HCT116 (cell line): ENCODE results near the gene CYTIP. TPM values are rescaled to one million over a fixed set of nuclear protein-coding genes. Genes with fewer than 3 reads are reported as not detected.

ENCODE experiments used
- ATAC-seq: fragments of 200-7000 bp; cut with Tn5 transposase; 2 replicates; pipeline ENCODE4 v1.9.1; 2020; ENCODE audit warnings: mild to moderate bottlenecking, moderate library complexity
- BruUV-seq: library from RNA; stranded (reverse); fragments of 400-500 nt; replicated peaks from 2 replicates; lab custom pipeline; 2021; lab: Mats Ljungman, UMichigan
- CTCF ChIA-PET: fragments of 300-600 bp; sonication (Branson Sonifier 250); formaldehyde crosslinking; loops from one replicate; lab custom pipeline; 2021; ENCODE audit warnings: antibody characterized with exemption; lab: Charles Lee
- POLR2A ChIA-PET: fragments of 300-600, 350-600 bp; sonication (Branson Sonifier 250); formaldehyde crosslinking; loops from one replicate; lab custom pipeline; 2021; ENCODE audit warnings: antibody characterized with exemption; lab: Charles Lee
- RAD21 ChIA-PET, 2 experiments: fragments of 300-600 bp; sonication (Branson Sonifier 250); formaldehyde crosslinking; loops; one replicate each; lab custom pipeline; 2023; ENCODE audit warnings: low total read pairs in 2 of 2; ENCODE audit not compliant: uncharacterized antibody in 2 of 2, unreplicated experiment in 2 of 2, low non-redundant PET in 1 of 2; lab: Charles Lee
- DNase-seq: peaks from one replicate; pipeline ENCODE4 v3.0.0-alpha.2; 2010; ENCODE audit warnings: low read depth, low spot score
- H2AFZ ChIP-seq: fragments of 200-600 bp; shearing (Covaris generic), sonication (generic); 2 replicates; pipeline ENCODE4 v1.6.1; 2017; ENCODE audit warnings: low read depth, mixed run types, mixed read lengths, antibody characterized with exemption, low read length; ENCODE audit not compliant: poor library complexity, severe bottlenecking
- H3K27ac ChIP-seq: 2 replicates; pipeline ENCODE4 v1.5.1; 2012; ENCODE audit warnings: low read depth, low read length
- H3K27me3 ChIP-seq: fragments of 200-600 bp; sonication (generic); 2 replicates; pipeline ENCODE4 v1.6.1; 2016; ENCODE audit warnings: mixed run types, low read length, mixed read lengths; ENCODE audit not compliant: insufficient read depth
- H3K36me3 ChIP-seq, 2 experiments: fragments of 200-500 bp in 1 of 2; fragments of 200-600 bp in 1 of 2; sonication (Bioruptor generic) in 1 of 2; sonication (generic) in 1 of 2; 2 replicates each; pipeline versions ENCODE4 v1.5.1 to v1.6.1; 2014 to 2016; ENCODE audit warnings: low read length in 2 of 2, inconsistent platforms in 1 of 2, mixed read lengths in 1 of 2, mixed run types in 1 of 2; ENCODE audit not compliant: insufficient read depth in 2 of 2, control insufficient read depth in 1 of 2
- H3K4me1 ChIP-seq, 2 experiments: fragments of 200-600 bp in 1 of 2; sonication (generic) in 1 of 2; 2 replicates each; pipeline versions ENCODE4 v1.5.1 to v1.6.1; 2012 to 2017; ENCODE audit warnings: low read length in 2 of 2, inconsistent platforms in 1 of 2, mild to moderate bottlenecking in 1 of 2, mixed read lengths in 1 of 2, mixed run types in 1 of 2, moderate library complexity in 1 of 2; ENCODE audit not compliant: insufficient read depth in 2 of 2, control insufficient read depth in 1 of 2
- H3K4me2 ChIP-seq: fragments of 200-600 bp; sonication (generic); 2 replicates; pipeline ENCODE4 v1.6.1; 2017; ENCODE audit warnings: mixed run types, low read length, mixed read lengths
- H3K4me3 ChIP-seq, 2 experiments: fragments of 200-600 bp in 1 of 2; sonication (generic) in 1 of 2; replicated peaks in 1 of 2; 2 replicates each; pipeline ENCODE4 v1.5.1; 2011 to 2016; ENCODE audit warnings: low read length in 2 of 2, control low read depth in 1 of 2, low read depth in 1 of 2, mild to moderate bottlenecking in 1 of 2, mixed read lengths in 1 of 2, mixed run types in 1 of 2
- H3K79me2 ChIP-seq: fragments of 200-600 bp; sonication (generic); 2 replicates; pipeline ENCODE4 v1.6.1; 2017; ENCODE audit warnings: mild to moderate bottlenecking, mixed run types, low read length, moderate library complexity, mixed read lengths; ENCODE audit not compliant: insufficient read depth
- H3K9ac ChIP-seq: fragments of 200-600 bp; sonication (generic); 2 replicates; pipeline ENCODE4 v1.6.1; 2016; ENCODE audit warnings: low read length, mixed read lengths
- H3K9me2 ChIP-seq: fragments of 200-600 bp; sonication (generic), shearing (Covaris generic); 2 replicates; pipeline ENCODE4 v1.6.1; 2017; ENCODE audit warnings: mixed run types, mild to moderate bottlenecking, moderate library complexity; ENCODE audit not compliant: insufficient read depth
- H3K9me3 ChIP-seq, 2 experiments: fragments of 200-500 bp in 1 of 2; fragments of 200-600 bp in 1 of 2; sonication (Bioruptor generic) in 1 of 2; sonication (generic) in 1 of 2; 2 replicates each; pipeline ENCODE4 v1.6.1; 2014 to 2017; ENCODE audit warnings: low read length in 2 of 2, mixed read lengths in 2 of 2, inconsistent platforms in 1 of 2, low read depth in 1 of 2, mild to moderate bottlenecking in 1 of 2, mixed run types in 1 of 2, moderate library complexity in 1 of 2; ENCODE audit not compliant: control insufficient read depth in 1 of 2, insufficient read depth in 1 of 2
- H4K20me1 ChIP-seq: fragments of 200-600 bp; sonication (generic), shearing (Covaris generic); 2 replicates; pipeline ENCODE4 v1.6.1; 2017; ENCODE audit warnings: mixed run types, mild to moderate bottlenecking, moderate library complexity; ENCODE audit not compliant: insufficient read depth
- CBX3 ChIP-seq: IDR thresholded peaks from 2 replicates; pipeline ENCODE4 v1.6.1; 2012; ENCODE audit warnings: low read depth
- CEBPB ChIP-seq: IDR thresholded peaks from 2 replicates; pipeline ENCODE4 v1.6.1; 2012; ENCODE audit warnings: low read depth
- EGR1 ChIP-seq: IDR thresholded peaks from 2 replicates; pipeline ENCODE4 v1.6.1; 2012; ENCODE audit warnings: low read depth
- EZH2phosphoT487 ChIP-seq: fragments of 200-600 bp; IDR thresholded peaks from 2 replicates; pipeline ENCODE4 v1.6.1; 2018; ENCODE audit warnings: antibody characterized with exemption, borderline replicate concordance
- FOSL1 ChIP-seq: IDR thresholded peaks from 2 replicates; pipeline ENCODE4 v1.6.1; 2012; ENCODE audit warnings: low read depth
- intact Hi-C: fragments of 100-400 bp; cut with micrococcal nuclease; formaldehyde crosslinking; loops from 2 replicates; pipeline ENCODE4 v1.10.0; 2022
- total RNA-seq: library from RNA; stranded (reverse); gene quantifications from one replicate; pipeline ENCODE4 v1.2.1, GENCODE V29; 2021; ENCODE audit not compliant: unreplicated experiment
- TF ChIP-seq, protein P1 (sequence below): IDR thresholded peaks from 2 replicates; pipeline ENCODE4 v1.6.1; 2012; ENCODE audit warnings: low read depth
- TF ChIP-seq, protein P2 (sequence below): IDR thresholded peaks from 2 replicates; pipeline ENCODE4 v1.6.1; 2011; ENCODE audit warnings: mild to moderate bottlenecking, low read length, moderate library complexity; ENCODE audit not compliant: insufficient replicate concordance; ENCODE audit errors: extremely low read depth

CYTIP gene
- total RNA-seq, 1 experiment from 2014 or later = 0.64 TPM

DNA sequence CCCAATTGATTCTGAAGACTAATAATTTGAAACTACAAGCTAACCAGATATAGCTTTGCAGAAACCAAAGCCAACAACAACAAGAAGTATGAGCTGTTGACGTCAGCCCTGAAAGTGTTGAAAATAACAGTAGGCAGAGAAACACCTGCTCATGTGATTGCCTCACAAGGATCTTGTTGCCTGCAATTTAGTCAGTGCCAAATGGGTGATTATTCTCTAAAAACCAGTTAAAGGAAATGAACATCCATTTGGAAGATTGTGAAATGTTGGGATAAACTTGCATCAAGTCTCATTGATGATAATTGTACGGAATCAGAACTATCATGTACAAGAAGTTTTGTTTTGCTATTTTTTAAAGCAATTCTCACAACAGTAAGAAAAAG lies 2.8 kb downstream of the CYTIP start:
- intact Hi-C loops = no loop called here
- no TSS peak for BruUV-seq
- no peak overlapping the region for H3K4me2 ChIP-seq
- no peak overlapping the region for H3K4me3 ChIP-seq
- H3K36me3 ChIP-seq = no peaks in the 10 kb centered on the region
- no peaks in the 10 kb centered on the region for H3K9me2 ChIP-seq
- DNase-seq = no peak
- POLR2A ChIA-PET = no interaction called here
- H3K9ac ChIP-seq = no peak overlapping the region
- no peak overlapping the region for H2AFZ ChIP-seq
- CTCF ChIA-PET = no interaction called here
- no peak overlapping the region for H3K27ac ChIP-seq
- RAD21 ChIA-PET = no interaction called here
- TF ChIP-seq, protein P1, sequence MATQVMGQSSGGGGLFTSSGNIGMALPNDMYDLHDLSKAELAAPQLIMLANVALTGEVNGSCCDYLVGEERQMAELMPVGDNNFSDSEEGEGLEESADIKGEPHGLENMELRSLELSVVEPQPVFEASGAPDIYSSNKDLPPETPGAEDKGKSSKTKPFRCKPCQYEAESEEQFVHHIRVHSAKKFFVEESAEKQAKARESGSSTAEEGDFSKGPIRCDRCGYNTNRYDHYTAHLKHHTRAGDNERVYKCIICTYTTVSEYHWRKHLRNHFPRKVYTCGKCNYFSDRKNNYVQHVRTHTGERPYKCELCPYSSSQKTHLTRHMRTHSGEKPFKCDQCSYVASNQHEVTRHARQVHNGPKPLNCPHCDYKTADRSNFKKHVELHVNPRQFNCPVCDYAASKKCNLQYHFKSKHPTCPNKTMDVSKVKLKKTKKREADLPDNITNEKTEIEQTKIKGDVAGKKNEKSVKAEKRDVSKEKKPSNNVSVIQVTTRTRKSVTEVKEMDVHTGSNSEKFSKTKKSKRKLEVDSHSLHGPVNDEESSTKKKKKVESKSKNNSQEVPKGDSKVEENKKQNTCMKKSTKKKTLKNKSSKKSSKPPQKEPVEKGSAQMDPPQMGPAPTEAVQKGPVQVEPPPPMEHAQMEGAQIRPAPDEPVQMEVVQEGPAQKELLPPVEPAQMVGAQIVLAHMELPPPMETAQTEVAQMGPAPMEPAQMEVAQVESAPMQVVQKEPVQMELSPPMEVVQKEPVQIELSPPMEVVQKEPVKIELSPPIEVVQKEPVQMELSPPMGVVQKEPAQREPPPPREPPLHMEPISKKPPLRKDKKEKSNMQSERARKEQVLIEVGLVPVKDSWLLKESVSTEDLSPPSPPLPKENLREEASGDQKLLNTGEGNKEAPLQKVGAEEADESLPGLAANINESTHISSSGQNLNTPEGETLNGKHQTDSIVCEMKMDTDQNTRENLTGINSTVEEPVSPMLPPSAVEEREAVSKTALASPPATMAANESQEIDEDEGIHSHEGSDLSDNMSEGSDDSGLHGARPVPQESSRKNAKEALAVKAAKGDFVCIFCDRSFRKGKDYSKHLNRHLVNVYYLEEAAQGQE = no peak
- TF ChIP-seq EZH2phosphoT487 (no peak), CBX3 (no peak), EGR1 (no peak), FOSL1 (no peak), CEBPB (no peak)
- TF ChIP-seq, protein P2, sequence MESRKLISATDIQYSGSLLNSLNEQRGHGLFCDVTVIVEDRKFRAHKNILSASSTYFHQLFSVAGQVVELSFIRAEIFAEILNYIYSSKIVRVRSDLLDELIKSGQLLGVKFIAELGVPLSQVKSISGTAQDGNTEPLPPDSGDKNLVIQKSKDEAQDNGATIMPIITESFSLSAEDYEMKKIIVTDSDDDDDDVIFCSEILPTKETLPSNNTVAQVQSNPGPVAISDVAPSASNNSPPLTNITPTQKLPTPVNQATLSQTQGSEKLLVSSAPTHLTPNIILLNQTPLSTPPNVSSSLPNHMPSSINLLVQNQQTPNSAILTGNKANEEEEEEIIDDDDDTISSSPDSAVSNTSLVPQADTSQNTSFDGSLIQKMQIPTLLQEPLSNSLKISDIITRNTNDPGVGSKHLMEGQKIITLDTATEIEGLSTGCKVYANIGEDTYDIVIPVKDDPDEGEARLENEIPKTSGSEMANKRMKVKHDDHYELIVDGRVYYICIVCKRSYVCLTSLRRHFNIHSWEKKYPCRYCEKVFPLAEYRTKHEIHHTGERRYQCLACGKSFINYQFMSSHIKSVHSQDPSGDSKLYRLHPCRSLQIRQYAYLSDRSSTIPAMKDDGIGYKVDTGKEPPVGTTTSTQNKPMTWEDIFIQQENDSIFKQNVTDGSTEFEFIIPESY = no peak
- H3K4me1 ChIP-seq = no peaks in the 10 kb centered on the region
- no peaks in the 10 kb centered on the region for H3K79me2 ChIP-seq
- H4K20me1 ChIP-seq = no peaks in the 10 kb centered on the region
- H3K27me3 ChIP-seq = no peaks in the 10 kb centered on the region; the same call in 1 of the 2 replicates
- H3K9me3 ChIP-seq = no peaks in the 10 kb centered on the region
- no peak for ATAC-seq
